ENCODE results near the gene UNK. TPM values are rescaled to one million over a fixed set of nuclear protein-coding genes. Genes with fewer than 3 reads are reported as not detected.

UNK gene, protein sequence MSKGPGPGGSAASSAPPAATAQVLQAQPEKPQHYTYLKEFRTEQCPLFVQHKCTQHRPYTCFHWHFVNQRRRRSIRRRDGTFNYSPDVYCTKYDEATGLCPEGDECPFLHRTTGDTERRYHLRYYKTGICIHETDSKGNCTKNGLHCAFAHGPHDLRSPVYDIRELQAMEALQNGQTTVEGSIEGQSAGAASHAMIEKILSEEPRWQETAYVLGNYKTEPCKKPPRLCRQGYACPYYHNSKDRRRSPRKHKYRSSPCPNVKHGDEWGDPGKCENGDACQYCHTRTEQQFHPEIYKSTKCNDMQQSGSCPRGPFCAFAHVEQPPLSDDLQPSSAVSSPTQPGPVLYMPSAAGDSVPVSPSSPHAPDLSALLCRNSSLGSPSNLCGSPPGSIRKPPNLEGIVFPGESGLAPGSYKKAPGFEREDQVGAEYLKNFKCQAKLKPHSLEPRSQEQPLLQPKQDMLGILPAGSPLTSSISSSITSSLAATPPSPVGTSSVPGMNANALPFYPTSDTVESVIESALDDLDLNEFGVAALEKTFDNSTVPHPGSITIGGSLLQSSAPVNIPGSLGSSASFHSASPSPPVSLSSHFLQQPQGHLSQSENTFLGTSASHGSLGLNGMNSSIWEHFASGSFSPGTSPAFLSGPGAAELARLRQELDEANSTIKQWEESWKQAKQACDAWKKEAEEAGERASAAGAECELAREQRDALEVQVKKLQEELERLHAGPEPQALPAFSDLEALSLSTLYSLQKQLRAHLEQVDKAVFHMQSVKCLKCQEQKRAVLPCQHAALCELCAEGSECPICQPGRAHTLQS
- total RNA-seq = 10 to 100 TPM; 24.5 to 27.5 (median 25.7) TPM
- long read RNA-seq, donor 1, partial matches to known transcripts = 6 of 12 reads
- long read RNA-seq, donor 1, other reads (novel, unspliced or antisense) = 2 of 12 reads
- long read RNA-seq, donor 2, transcript UNK-202 (4 exons, 1,312 nt) = major isoform, 5 of 8 reads
- long read RNA-seq, donor 2, partial matches to known transcripts = 0 of 8 reads
- long read RNA-seq, donor 2, other reads (novel, unspliced or antisense) = 3 of 8 reads

DNA sequence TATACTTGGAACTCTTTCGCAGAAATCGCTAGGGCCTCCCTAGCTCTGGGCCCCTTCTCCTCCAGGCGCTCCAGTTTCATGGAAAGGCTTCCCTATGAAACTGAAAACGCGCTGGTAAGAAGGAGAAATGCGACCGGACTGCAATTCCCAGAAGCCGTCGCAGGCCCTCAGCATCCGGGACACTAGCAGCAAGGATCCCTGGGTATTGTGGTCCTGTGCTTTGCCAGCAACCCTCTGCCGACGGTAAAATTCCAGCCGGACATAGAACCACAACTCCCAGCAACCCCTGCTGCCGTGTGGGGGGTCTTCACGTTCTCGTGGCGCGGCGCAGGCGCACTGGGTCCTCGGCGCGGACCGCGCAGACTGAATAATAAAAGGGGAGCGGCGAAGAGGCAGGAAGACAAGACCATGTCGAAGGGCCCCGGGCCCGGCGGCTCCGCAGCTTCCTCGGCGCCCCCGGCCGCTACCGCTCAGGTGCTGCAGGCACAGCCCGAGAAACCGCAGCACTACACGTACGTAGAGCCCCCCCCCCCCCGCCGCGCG, at the start of gene UNK:
UNK (plus strand) TSS at position 334 of the 543 bp plus-strand sequence; CDS start at position 409, 75 bp downstream.
- peaks cover 28% of the 10 kb centered on the region for H3K4me1 ChIP-seq (ENCODE audit: low read depth)
- peak within 1 kb of the TSS; percentile 58 for H3K4me3 ChIP-seq
- peak; percentile 89 for ATAC-seq
- H3K36me3 ChIP-seq (ENCODE audit: low read depth) = peaks cover 6% of the 10 kb centered on the region
- DNase-seq = peak; percentile 95 to 98 (median 97)
- intact Hi-C loops (cut with DNase I, micrococcal nuclease) = no loop called here
- H3K9me3 ChIP-seq = no peaks in the 10 kb centered on the region
- no peak for TF ChIP-seq CTCF (IDR thresholded peaks at IDR 0.05)

- intact Hi-C loops (cut with DNase I, micrococcal nuclease) = no loop called here
- Histone ChIP-seq H3K4me1 (ENCODE audit: low read depth) (peaks cover 10% of the 10 kb centered on the region), H3K36me3 (ENCODE audit: low read depth) (no peaks in the 10 kb centered on the region), H3K4me3 (no peak overlapping the region), H3K9me3 (no peaks in the 10 kb centered on the region)
- TF ChIP-seq CTCF (IDR thresholded peaks at IDR 0.05) = no peak
- ATAC-seq (no peak), DNase-seq (no peak)
Observed at GRCh38 chr17:75736173-75736835, 48.3 kb upstream of the UNK start.

- ATAC-seq = no peak
- Histone ChIP-seq H3K4me1 (ENCODE audit: low read depth) (peaks cover 6% of the 10 kb centered on the region), H3K4me3 (no peak overlapping the region), H3K36me3 (ENCODE audit: low read depth) (no peaks in the 10 kb centered on the region), H3K9me3 (no peaks in the 10 kb centered on the region)
- intact Hi-C loops (cut with DNase I, micrococcal nuclease) = no loop called here
- no peak for DNase-seq
- TF ChIP-seq CTCF (IDR thresholded peaks at IDR 0.05) = no peak
Observed at GRCh38 chr17:75737133-75737962, 47.3 kb upstream of the UNK start.

DNA sequence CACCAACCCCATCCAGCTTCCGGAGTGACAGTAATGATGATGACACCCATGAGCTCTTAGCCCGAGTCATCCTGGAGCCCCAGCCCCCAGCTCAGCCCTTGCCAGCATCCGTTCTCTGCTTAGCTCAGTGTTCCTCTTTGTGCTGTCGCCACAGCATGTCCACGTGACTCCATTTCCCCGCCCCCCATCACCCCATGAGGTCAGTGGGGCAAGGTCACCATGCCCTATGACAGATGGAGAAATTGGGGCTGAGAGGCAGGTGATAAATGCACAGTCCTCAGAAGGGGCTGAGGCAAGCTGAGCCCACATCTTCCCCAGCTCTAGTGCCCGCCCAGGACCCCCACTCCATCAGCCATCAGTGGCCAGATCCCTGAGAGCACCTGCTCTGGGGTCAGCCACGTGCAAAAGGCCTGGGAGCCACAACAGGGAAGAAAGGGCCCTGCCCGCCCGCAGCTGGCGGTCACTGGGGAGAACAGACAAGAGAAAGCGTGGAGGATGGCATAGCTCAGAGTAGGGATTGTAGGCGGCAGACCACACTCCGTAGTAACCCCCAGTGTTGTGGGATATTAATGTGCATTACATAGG, 46.3 kb upstream of the UNK start:
- no peak for TF ChIP-seq CTCF (IDR thresholded peaks at IDR 0.05)
- intact Hi-C loops (cut with DNase I, micrococcal nuclease) = no loop called here
- peak; percentile 12 for ATAC-seq

More for the DNA sequence above, 46.3 kb upstream of the UNK start:
- DNase-seq = peak in 1 of 3 donors; percentile 64
- H3K9me3 ChIP-seq = no peaks in the 10 kb centered on the region
- H3K4me1 ChIP-seq (ENCODE audit: low read depth) = no peaks in the 10 kb centered on the region
- no peak overlapping the region for H3K4me3 ChIP-seq
- no peaks in the 10 kb centered on the region for H3K36me3 ChIP-seq (ENCODE audit: low read depth)

Measured in mucosa of descending colon (tissue), 3 donors.